A549 (cell line): Measurements from ENCODE around the gene NCSTN.

ENCODE experiments used
- CEBPB ChIP-seq, 2 experiments: fragments of >200 bp in 1 of 2; sonication (Bioruptor Twin) in 1 of 2; formaldehyde crosslinking in 1 of 2; IDR thresholded peaks; 2 replicates each; pipeline ENCODE4 v1.6.1; 2012 to 2016
- EP300 ChIP-seq, 2 experiments: fragments of >200 bp; sonication (Bioruptor Twin); formaldehyde crosslinking; IDR thresholded peaks; 2 replicates in 1 of 2; 3 replicates in 1 of 2; pipeline ENCODE4 v1.6.1; 2016 to 2017
- GATA3 ChIP-seq: IDR thresholded peaks from 2 replicates; pipeline ENCODE4 v1.6.1; 2012; ENCODE audit warnings: borderline replicate concordance
- MYC ChIP-seq: IDR thresholded peaks from 2 replicates; pipeline ENCODE4 v1.6.1; 2012; ENCODE audit warnings: mild to moderate bottlenecking, inconsistent platforms, low read length, improper control_type of control experiment, borderline replicate concordance
- POLR2A ChIP-seq: IDR thresholded peaks from 2 replicates; pipeline ENCODE4 v1.6.1; 2012; ENCODE audit warnings: mild to moderate bottlenecking, low read length
- POLR2AphosphoS2 ChIP-seq: conservative IDR thresholded peaks from 2 replicates; pipeline ENCODE4 v1.6.1; 2012; ENCODE audit warnings: low read length, improper control_type of control experiment, inconsistent platforms
- TF ChIP-seq, protein P1 (sequence below): fragments of >200 bp; sonication (Bioruptor Twin); formaldehyde crosslinking; IDR thresholded peaks from 3 replicates; pipeline ENCODE4 v1.5.1; 2016
- TF ChIP-seq, protein P2 (sequence below): fragments of 250-450 bp; sonication (Bioruptor Pico); IDR thresholded peaks from 2 replicates; pipeline ENCODE4 v1.5.0; 2021; ENCODE audit warnings: mild to moderate bottlenecking, moderate library complexity, borderline replicate concordance
- TF ChIP-seq, protein P3 (sequence below): fragments of 200-600 bp; sonication (generic); IDR thresholded peaks from 2 replicates; pipeline ENCODE4 v1.6.1; 2016; ENCODE audit warnings: antibody characterized with exemption, mild to moderate bottlenecking, moderate library complexity
- TF ChIP-seq, protein P4 (sequence below): fragments of 250-450 bp; sonication (Bioruptor Pico); IDR thresholded peaks from 2 replicates; pipeline ENCODE4 v1.5.0; 2020; ENCODE audit warnings: low read depth, mild to moderate bottlenecking, moderate library complexity

DNA sequence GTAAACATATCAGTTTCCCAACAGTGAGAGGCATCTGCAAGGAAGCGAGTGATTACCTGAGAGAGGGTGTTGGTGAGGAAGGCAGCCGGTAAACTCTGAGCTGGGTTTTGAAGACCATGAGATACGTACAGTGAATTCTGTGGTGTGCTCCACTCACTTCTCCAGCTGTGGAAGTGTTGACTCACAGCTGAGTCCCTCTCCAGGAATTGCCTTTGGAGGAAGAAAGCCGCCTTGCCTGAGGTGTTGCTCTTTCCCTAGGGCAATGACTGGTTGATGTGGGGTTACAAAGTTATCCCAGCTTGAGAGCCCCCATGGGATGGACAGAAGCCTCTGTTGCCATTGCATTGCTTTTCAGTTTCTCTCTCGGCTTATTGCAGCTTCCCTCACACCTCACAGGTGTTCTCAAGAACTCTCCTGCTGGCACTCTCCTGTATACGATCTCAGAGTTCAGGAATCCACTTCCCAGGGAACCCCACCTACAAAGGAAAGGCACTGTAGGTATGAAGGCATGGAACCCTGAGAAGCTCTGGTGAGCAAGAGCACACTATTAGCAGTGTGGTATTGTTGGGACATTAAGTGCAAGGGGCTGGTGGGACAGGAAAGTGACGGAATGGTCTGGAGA is 34.5 kb downstream of the NCSTN start:
- TF ChIP-seq, protein P1, sequence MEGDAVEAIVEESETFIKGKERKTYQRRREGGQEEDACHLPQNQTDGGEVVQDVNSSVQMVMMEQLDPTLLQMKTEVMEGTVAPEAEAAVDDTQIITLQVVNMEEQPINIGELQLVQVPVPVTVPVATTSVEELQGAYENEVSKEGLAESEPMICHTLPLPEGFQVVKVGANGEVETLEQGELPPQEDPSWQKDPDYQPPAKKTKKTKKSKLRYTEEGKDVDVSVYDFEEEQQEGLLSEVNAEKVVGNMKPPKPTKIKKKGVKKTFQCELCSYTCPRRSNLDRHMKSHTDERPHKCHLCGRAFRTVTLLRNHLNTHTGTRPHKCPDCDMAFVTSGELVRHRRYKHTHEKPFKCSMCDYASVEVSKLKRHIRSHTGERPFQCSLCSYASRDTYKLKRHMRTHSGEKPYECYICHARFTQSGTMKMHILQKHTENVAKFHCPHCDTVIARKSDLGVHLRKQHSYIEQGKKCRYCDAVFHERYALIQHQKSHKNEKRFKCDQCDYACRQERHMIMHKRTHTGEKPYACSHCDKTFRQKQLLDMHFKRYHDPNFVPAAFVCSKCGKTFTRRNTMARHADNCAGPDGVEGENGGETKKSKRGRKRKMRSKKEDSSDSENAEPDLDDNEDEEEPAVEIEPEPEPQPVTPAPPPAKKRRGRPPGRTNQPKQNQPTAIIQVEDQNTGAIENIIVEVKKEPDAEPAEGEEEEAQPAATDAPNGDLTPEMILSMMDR, result no peak
- TF ChIP-seq, protein P2, sequence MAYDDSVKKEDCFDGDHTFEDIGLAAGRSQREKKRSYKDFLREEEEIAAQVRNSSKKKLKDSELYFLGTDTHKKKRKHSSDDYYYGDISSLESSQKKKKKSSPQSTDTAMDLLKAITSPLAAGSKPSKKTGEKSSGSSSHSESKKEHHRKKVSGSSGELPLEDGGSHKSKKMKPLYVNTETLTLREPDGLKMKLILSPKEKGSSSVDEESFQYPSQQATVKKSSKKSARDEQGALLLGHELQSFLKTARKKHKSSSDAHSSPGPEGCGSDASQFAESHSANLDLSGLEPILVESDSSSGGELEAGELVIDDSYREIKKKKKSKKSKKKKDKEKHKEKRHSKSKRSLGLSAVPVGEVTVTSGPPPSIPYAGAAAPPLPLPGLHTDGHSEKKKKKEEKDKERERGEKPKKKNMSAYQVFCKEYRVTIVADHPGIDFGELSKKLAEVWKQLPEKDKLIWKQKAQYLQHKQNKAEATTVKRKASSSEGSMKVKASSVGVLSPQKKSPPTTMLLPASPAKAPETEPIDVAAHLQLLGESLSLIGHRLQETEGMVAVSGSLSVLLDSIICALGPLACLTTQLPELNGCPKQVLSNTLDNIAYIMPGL (CRISPR knock-in tag), result no peak
- TF ChIP-seq EP300 (IDR thresholded peaks at IDR 0.05) (no peak), CEBPB (IDR thresholded peaks at IDR 0.05) (no peak), POLR2A (no peak), POLR2AphosphoS2 (no peak), MYC (no peak), GATA3 (no peak)
- TF ChIP-seq, protein P3, sequence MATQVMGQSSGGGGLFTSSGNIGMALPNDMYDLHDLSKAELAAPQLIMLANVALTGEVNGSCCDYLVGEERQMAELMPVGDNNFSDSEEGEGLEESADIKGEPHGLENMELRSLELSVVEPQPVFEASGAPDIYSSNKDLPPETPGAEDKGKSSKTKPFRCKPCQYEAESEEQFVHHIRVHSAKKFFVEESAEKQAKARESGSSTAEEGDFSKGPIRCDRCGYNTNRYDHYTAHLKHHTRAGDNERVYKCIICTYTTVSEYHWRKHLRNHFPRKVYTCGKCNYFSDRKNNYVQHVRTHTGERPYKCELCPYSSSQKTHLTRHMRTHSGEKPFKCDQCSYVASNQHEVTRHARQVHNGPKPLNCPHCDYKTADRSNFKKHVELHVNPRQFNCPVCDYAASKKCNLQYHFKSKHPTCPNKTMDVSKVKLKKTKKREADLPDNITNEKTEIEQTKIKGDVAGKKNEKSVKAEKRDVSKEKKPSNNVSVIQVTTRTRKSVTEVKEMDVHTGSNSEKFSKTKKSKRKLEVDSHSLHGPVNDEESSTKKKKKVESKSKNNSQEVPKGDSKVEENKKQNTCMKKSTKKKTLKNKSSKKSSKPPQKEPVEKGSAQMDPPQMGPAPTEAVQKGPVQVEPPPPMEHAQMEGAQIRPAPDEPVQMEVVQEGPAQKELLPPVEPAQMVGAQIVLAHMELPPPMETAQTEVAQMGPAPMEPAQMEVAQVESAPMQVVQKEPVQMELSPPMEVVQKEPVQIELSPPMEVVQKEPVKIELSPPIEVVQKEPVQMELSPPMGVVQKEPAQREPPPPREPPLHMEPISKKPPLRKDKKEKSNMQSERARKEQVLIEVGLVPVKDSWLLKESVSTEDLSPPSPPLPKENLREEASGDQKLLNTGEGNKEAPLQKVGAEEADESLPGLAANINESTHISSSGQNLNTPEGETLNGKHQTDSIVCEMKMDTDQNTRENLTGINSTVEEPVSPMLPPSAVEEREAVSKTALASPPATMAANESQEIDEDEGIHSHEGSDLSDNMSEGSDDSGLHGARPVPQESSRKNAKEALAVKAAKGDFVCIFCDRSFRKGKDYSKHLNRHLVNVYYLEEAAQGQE, result no peak
- TF ChIP-seq, protein P4, sequence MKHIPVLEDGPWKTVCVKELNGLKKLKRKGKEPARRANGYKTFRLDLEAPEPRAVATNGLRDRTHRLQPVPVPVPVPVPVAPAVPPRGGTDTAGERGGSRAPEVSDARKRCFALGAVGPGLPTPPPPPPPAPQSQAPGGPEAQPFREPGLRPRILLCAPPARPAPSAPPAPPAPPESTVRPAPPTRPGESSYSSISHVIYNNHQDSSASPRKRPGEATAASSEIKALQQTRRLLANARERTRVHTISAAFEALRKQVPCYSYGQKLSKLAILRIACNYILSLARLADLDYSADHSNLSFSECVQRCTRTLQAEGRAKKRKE (CRISPR knock-in tag), result no peak
